Stimulated activated CD8-positive, alpha-beta memory T cell treated with anti-CD3 and anti-CD28 coated beads, Interleukin-7, amount 100 ng/mL, for 4 hours (primary cell): ENCODE data around the gene IQSEC1.

ENCODE experiments used
- DNase-seq, 2 donors: peaks; one replicate each; pipeline ENCODE4 v3.0.0-alpha.2; 2020; ENCODE audit warnings: low read depth in 2 of 2

The IQSEC1 gene

GRCh38 chr3:13016083-13016720 lies 57.0 kb downstream of the IQSEC1 start:
- DNase-seq: peak in 1 of 2 donors; percentile 35

DNA sequence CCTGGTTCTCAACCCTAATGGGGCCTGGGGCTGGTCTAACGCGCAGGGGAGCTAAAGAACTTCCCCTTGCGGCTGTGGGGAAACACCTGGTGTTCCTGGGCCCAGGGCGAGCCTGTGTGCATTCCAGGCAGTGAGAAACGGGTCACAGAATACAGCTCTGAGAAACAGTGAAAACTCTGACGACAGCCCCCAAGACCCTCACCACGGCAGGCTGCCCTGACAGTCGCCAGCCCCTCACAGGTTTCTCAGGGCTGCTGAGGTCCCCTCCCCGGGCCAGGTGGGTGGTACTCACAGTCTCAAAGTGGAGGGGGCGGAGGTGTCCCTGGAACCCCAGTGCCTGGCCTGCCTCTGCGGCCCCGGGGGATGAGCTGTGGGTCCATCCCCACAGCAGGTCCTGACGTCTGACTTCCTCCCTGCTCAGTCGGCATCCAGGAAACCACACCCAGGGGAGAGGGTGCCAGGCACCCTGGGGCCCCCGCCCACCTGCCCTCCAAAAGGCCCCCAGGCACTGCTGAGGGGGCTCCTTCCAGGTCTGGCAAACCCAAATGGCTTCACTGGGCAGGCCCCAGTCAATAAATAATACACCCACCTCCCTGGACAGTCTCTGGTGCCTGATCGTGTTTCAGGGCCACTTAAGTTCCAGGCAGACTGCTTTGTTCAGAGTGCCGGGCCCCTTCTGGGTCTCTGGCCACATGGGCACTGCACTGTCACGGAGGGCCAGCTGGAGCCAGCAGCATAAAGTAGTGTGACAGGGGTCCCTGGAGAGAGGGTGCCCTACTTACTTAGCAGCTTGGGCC lies 57.7 kb downstream of the IQSEC1 start:
- peak in 1 of 2 donors; percentile 43 for DNase-seq

DNA sequence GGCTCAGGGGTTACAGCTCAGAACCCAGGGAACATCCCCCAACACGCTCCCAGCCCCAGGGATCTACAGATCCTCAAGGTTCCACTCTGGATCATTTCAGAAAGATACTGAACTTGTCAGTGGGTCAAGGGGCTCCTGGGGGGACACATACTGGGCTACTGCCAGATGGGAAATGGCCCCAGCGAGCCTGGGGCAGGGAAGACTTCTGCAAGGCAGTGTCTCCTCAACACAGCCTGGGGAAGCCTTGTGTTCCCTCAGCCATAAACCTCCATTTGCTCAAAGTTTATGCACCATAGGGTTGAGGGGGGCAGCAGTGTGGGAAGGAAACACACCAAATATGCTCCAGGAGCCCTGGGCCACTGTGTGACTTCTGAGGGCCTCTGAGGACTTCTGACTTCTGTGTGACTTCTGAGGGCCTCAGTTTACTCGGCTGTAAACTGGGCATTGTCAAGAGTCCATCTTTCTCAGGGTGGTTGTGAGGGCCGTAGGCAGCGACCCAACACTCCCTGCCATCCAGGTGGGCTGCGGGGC lies 58.4 kb downstream of the IQSEC1 start:
- DNase-seq: no peak

- DNase-seq: no peak
Measured at GRCh38 chr3:13013994-13014754, 59.1 kb downstream of the IQSEC1 start.

DNA sequence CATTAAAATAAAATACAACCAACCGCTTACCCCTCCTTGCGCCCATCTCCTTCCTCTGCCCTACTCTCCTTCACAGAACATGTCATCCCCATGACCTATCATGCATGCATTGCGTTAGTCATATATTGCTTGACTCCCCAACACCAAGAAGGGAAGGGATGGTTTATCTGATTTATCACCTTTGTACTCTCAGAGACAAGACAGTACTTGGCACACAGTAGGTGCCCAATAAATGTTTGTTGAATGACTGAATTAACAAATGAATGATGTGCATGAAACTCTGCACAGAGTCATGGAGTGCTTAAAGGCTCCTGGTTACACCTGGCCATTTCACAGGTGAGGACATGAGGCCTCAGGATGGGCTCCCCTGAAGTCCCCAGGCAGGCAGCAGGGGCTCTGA lies 59.7 kb downstream of the IQSEC1 start:
- no peak for DNase-seq

DNA sequence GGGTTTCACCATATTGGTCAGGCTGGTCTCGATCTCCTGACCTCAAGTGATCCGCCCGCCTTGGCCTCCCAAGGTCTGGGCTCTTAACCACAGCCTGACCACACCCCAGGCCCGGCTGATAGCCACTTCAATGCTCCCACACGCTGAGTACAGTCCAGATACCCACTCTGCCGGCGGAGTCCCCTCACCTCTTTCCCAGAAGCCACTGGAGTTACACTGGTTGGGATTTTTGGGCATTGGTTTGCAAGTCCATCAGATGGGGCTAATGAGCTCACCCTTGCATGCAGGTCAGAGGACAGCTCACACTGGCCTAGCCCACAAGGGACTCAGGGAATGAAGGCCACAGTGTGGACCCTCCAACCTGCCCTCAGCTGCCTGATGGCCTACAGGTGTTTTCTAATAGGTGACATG lies 60.1 kb downstream of the IQSEC1 start:
- no peak for DNase-seq

DNA sequence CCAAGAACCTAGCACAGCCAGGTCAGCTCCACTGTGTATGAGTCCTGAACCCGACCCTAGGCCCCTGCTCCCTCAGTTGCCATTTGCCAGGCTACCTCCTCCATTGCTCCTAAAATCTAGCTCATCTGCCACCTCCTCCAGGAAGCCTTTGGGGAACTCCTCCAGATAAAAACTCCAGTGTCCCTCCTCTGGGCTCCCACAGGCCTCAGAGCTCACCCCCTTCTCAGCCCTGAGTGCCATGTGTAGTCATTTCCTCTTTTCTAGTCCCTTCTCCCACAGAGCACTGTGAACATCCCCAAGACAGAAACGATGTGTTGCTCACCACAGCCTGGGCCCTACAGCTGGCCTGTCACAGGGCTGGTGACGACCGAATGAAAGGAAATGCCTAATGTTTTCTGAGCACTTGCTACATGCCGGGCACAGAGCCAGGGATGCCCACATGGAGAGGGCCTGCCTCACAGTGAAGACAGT lies 61.0 kb downstream of the IQSEC1 start:
- DNase-seq: peak in 1 of 2 donors; percentile 55

- DNase-seq: peak; percentile 76 to 80
Measured at GRCh38 chr3:13011573-13012220, 61.5 kb downstream of the IQSEC1 start.

DNA sequence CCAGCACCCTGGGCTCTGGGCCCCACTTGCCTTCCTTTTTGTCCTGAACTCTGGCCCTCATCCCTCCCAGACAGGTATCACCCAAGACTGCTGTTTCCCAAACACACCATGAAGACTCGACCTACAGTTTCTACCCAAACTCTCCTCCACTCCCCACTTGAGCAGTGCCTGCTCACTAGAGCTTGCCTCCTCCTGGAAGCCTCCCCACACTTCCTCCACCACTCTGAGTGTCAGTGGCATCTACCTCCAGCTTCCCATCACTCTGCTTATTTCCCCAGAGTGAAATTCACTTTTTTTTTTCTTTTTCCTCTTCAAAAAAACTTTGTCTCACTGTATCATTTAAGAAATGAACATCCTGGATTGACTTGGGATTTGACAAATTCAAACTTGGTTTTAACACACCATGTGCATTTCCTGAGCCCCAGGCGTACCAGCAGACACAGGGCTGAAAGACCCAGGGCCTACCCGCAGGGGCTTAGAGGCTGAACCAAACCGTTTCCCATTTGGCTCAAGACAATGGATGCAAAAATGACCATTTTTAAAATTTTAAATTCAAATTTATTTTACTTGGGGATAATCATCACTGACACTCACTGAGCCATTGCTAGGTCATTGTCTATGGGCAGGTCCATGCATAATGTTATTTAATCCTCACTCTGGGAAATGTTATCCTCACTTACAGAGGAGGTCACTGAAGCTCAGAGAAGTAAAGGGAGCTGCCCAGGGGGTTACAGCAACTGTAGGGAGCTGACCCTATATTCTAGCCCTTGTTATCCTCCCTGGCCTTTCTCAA lies 62.3 kb downstream of the IQSEC1 start:
- DNase-seq: no peak

- DNase-seq: no peak
Measured at GRCh38 chr3:13009946-13010315, 63.3 kb downstream of the IQSEC1 start.

DNA sequence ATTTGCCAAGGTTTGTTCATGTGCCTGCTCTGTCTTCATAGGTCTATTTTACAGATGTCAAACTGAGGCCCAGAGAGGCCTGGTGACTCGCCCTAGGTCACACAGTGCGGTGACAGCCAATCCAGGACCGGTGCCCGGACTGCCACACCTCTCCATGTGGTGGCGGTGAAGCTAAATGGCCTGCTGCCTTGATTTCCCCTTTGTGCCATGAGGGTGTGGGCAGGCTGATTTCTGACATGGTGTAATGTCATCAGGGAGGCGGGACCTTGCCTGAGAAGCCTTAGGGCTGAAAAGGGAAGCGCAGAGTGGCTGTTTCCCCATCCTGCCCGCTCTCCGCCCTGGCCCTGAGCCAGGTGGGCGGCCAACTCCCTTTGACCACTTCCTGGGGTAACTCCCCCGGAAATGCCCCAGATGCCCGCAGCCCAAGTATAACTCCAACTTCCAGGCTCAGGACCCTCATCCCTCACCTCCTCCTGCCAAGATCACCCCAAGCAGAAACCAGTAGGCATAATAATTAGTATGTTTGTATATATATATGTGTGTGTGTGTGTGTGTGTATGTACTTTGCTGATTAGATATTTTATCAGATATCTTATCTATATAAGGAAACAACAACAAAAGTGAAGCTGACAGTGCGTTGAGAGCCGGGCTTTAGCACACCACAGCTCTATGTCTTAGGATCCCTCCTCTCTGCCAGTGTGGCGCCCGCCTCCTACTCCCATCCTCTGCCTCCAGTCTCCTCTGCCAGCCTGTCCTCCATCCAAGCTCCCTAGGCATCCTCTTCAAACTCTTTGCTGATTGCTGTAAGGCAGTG lies 63.9 kb downstream of the IQSEC1 start:
- DNase-seq: peak in 1 of 2 donors; percentile 57

- no peak for DNase-seq
Measured at GRCh38 chr3:13008155-13008995, 64.9 kb downstream of the IQSEC1 start.

- DNase-seq: no peak
Measured at GRCh38 chr3:13007251-13007941, 65.8 kb downstream of the IQSEC1 start.

DNA sequence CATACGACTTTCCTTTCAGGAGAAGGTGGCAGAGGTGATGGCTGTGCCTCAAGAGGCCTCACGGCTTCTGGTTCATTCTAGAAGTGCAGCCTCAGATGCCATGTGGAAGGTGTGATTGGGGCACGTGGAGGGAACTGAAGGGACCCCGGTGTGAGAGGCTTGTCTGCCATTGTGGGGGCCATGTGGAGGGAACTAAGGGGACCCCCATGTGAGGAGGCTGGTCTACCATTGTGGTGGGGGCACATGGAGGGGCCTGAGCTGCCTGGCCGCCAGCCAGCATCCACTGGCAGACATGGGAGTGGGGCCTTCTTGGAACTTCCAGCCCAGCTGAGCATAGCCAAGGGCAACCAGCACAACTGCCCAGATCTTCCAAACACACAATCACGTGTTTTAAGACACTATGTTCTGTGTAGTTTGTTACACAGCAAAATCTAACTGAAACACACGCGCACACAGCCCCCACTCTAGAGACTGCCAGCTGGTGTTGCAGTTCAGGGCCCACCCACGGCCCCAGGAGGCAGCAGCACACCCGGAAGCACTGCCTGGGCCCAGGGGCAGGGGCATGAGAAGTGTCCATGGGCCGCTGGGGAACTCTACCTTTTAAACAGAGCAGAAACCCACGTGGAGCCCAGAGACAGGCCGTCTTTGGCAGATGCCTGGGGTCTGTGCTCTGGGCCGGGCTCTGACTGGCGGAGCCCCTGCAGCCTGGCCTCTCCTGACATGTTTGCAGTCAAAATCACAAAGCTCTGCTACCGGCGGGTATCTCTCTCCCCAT lies 66.8 kb downstream of the IQSEC1 start:
- no peak for DNase-seq

DNA sequence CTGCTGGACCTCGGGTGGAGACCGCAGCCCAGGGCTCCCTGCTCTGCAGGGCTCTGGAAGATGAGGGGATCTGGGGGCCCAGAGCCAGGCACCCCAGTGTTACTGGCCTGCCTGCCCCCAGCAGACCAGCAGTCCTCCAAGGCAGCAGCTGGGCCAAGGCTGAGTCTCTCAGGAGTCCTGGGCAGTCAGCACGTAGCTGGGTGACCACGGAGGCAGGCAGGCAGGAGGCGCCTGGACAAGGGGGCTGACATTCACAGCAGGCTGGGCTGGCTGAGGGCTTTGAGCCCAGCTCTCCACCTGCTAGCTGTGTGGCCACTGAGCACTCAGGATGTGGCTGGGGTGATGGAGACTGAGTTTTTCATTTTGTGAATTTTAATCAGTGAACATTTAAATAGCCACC lies 67.9 kb downstream of the IQSEC1 start:
- DNase-seq: no peak

DNA sequence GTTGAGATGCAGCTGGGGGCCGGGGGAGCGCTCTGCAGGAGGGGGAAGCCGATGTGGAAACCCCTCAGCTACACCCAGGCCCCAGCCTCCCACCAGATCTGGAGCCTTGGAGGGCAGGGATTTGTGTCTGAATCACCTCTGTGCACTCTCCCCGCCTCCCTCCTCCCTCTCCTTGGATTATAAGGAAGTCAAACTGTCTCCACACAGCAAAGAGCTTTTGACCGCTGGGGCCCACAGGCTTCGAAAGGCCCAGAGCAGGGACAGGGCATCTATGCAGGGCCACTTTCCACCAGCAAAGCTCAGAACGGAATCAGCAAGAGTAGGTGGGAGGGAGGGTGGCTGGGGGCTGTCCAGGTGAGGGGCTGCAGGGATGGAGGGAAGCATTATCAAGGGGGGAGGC lies 68.9 kb downstream of the IQSEC1 start:
- DNase-seq: no peak

DNA sequence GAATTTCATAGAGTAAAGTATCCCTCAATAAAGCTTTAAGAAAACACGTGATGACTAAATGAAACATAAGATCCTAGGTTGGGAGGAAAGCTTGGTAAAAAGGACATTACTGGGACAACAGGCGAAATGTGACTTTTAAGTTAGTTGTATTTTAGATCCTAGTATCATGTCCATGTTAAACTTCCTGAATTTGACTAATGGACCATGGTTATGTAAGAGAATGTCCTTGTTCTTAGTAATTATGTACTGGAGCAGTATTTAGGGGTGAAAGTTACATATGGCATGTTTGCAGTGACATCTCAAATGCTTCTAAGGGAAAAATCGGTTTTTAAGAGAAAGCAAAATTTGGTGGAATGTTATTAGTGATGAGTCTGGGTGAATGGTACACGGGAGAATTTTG lies 69.6 kb downstream of the IQSEC1 start:
- DNase-seq: no peak
